ENCODE data around the gene GAL3ST2. TPM values are rescaled to one million over a fixed set of nuclear protein-coding genes. Genes with fewer than 3 reads are reported as not detected.
A peak's percentile ranks its signal among the peaks of the same experiment; 100 is the strongest.

Gene GAL3ST2
- polyA plus RNA-seq, 1 experiment, result not detected

- peak within 1 kb of the TSS; percentile 77 for H3K4me3 ChIP-seq (ENCODE audit: low read depth, low read length)
- ChIA-PET POLR2A (interaction anchor here (0.5 to 3.3 kb wide), 6 partner anchors 27 to 419 kb away, joined by 3 to 17 read pairs (median 5); partner anchors contain the start of genes DTYMK, HDLBP and ING5), CTCF (interaction anchor here (1.0 kb wide), 1 partner anchor 144 kb away, joined by 4 read pairs; no protein-coding TSS in a partner anchor)
- no peak within 1 kb of the TSS for H3K27ac ChIP-seq (ENCODE audit: low read depth, low read length)
- H3K27me3 ChIP-seq (ENCODE audit: control insufficient read depth, insufficient read depth, low read length), result no peaks in the 10 kb centered on the region
- no peak for TF ChIP-seq CTCF (IDR thresholded peaks at IDR 0.05; ENCODE audit: low read depth, low read length)
- no peaks in the 10 kb centered on the region; the same call in 1 of the 2 replicates for H3K9me3 ChIP-seq (ENCODE audit: control insufficient read depth, insufficient read depth, low read length)
- DNase-seq (ENCODE audit: low read depth, low spot score), result peak; percentile 36
Observed at GRCh38 chr2:241734467-241735208, 42.0 kb upstream of the GAL3ST2 start, which contains the start of gene D2HGDH. Gene D2HGDH, plus strand, starts transcription at chr2:241734630. Its CDS starts 595 bp downstream, at chr2:241735225.

- DNase-seq (ENCODE audit: low read depth, low spot score), result no peak
- ChIA-PET POLR2A (interaction anchor here (3.3 kb wide), 1 partner anchor 35 kb away, joined by 17 read pairs; the partner anchor contains the start of gene ING5), CTCF (no interaction called here)
Observed at GRCh38 chr2:241736111-241736510, 40.5 kb upstream of the GAL3ST2 start.

GRCh38 chr2:241738040-241738686 lies 38.5 kb upstream of the GAL3ST2 start:
- CTCF ChIA-PET, result interaction anchor here (0.8 kb wide), 1 partner anchor 12 kb away, joined by 4 read pairs; no protein-coding TSS in a partner anchor
- no peak for DNase-seq (ENCODE audit: low read depth, low spot score)
- H3K9me3 ChIP-seq (ENCODE audit: control insufficient read depth, insufficient read depth, low read length), result no peaks in the 10 kb centered on the region; the same call in 1 of the 2 replicates
- POLR2A ChIA-PET, result no interaction called here
- no peak overlapping the region for H3K4me3 ChIP-seq (ENCODE audit: low read depth, low read length)
- no peaks in the 10 kb centered on the region for H3K27me3 ChIP-seq (ENCODE audit: control insufficient read depth, insufficient read depth, low read length)
- no peak overlapping the region for H3K27ac ChIP-seq (ENCODE audit: low read depth, low read length)
- no peak for TF ChIP-seq CTCF (IDR thresholded peaks at IDR 0.05; ENCODE audit: low read depth, low read length)

More at GRCh38 chr2:241736111-241736510, 40.5 kb upstream of the GAL3ST2 start:
- Histone ChIP-seq H3K27me3 (ENCODE audit: control insufficient read depth, insufficient read depth, low read length) (no peaks in the 10 kb centered on the region), H3K4me3 (ENCODE audit: low read depth, low read length) (no peak overlapping the region), H3K27ac (ENCODE audit: low read depth, low read length) (no peak overlapping the region), H3K9me3 (ENCODE audit: control insufficient read depth, insufficient read depth, low read length) (no peaks in the 10 kb centered on the region; the same call in 1 of the 2 replicates)
- TF ChIP-seq CTCF (IDR thresholded peaks at IDR 0.05; ENCODE audit: low read depth, low read length), result no peak

GRCh38 chr2:241739177-241739576 lies 37.4 kb upstream of the GAL3ST2 start:
- no peaks in the 10 kb centered on the region for H3K27me3 ChIP-seq (ENCODE audit: control insufficient read depth, insufficient read depth, low read length)
- ChIA-PET CTCF (interaction anchor here (0.8 kb wide), 1 partner anchor 11 kb away, joined by 4 read pairs; no protein-coding TSS in a partner anchor), POLR2A (no interaction called here)
- no peak overlapping the region for H3K4me3 ChIP-seq (ENCODE audit: low read depth, low read length)
- DNase-seq (ENCODE audit: low read depth, low spot score), result no peak
- H3K9me3 ChIP-seq (ENCODE audit: control insufficient read depth, insufficient read depth, low read length), result peaks cover under 1% of the 10 kb centered on the region; the same call in 1 of the 2 replicates
- TF ChIP-seq CTCF (IDR thresholded peaks at IDR 0.05; ENCODE audit: low read depth, low read length), result no peak
- H3K27ac ChIP-seq (ENCODE audit: low read depth, low read length), result peak overlapping the region; percentile 21

Data from AG04450 (cell line).